DMS79 (cell line): ENCODE results near the gene ADARB1.

Source experiments
- DNase-seq: peaks from one replicate; lab custom pipeline; 2025; lab: John Stamatoyannopoulos, UW

The ADARB1 gene

GRCh38 chr21:45203983-45204382 is 129.6 kb downstream of the ADARB1 start:
- DNase-seq = no peak

- DNase-seq = no peak
Observed at GRCh38 chr21:45204395-45204794, 130.0 kb downstream of the ADARB1 start.

DNA sequence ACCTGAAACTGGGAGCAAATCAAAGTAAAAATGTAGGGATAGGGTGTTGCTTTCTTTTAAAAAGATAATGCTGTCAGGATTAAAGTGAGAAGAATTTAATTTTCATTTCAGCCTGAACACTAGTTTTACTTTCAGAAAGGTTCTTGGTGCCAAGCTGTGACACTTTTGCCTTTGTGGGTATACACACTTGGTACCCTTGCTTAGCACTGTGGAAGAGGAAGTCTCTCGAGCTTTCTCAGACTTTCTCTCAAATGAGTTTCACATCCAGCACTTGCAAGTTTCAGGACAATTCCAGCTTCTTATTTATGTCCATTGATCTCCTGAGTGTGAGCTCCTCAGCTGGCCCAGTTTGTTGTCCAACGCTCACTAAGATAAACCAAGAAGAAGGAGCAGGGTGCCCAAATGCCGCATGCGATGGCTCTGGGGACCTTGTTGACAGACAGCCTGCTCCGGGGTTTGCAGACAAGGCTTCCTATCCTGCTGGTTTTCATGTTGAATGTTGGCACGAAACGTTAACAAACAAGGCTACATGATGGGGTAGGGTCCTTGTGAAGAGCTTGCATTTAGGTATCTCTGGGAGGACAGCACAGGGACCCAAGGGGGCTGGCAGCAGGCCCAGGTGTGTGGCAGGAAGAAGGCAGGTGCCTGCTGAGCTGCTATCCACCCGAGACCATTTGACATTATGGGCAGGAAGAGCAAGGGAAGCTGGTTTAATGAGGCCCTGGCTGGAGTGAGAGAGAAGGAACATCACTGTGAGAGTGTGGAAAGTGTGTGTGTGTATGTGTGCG is 133.7 kb downstream of the ADARB1 start:
- no peak for DNase-seq

DNA sequence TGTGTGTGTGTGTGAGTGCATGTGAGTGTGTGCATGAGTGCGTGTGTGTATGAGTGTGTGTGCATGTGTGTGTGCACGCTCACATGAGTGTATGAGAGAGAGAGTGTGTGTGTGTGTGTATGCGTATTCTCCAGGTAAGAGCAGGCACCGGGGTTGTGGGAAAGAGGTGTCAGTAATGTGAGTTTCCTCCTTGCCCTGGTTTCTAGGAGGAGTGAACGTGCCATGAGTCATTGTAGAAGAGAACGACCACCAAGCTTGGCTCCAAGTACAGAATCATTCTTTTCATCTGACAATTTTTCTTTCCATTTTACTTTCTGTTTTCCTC is 134.2 kb downstream of the ADARB1 start:
- no peak for DNase-seq

- DNase-seq = no peak
Observed at GRCh38 chr21:45209046-45209445, 134.7 kb downstream of the ADARB1 start.

GRCh38 chr21:45209685-45210284 is 135.4 kb downstream of the ADARB1 start:
- DNase-seq = no peak

GRCh38 chr21:45210461-45210983 is 136.1 kb downstream of the ADARB1 start:
- DNase-seq = no peak

DNA sequence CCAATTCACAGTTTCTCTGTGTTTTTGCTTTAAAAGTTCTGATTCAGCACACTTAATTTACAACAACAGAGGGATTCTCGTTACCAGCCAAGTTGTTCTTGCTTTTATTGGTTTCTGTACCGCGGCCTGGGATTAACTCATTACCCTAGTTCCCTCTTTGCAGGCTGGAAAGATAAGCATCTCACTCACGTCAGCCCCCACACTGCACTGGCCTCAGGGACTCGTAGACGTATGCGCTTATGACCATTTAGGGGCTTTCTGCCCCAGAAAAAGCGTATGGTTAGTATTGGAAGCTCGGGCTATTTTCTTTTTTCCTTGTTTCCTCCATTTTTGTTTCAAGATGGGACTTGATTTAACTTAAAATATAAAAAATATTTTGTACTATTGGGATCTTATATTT is 137.3 kb downstream of the ADARB1 start:
- DNase-seq = no peak

GRCh38 chr21:45213392-45213791 is 139.0 kb downstream of the ADARB1 start:
- no peak for DNase-seq

DNA sequence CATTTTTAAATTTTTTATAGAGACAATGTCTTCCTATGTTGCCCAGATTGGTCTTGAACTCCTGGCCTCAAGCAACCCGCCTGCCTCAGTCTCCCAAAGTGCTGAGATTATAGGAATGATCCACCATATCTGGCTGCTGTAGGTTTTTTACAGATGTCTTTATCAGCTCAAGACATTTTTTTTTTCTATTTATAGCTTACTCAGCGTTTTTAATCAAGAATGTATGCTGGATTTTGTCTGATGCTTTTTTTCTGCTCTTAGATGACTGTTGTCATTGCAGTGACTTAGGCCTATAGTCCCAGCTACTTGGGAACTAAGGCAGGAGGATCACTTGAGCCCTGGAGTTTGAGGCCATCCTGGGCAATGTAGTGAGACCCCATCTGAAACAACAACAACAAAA is 140.8 kb downstream of the ADARB1 start:
- no peak for DNase-seq

- no peak for DNase-seq
Observed at GRCh38 chr21:45217010-45217409, 142.6 kb downstream of the ADARB1 start.

DNA sequence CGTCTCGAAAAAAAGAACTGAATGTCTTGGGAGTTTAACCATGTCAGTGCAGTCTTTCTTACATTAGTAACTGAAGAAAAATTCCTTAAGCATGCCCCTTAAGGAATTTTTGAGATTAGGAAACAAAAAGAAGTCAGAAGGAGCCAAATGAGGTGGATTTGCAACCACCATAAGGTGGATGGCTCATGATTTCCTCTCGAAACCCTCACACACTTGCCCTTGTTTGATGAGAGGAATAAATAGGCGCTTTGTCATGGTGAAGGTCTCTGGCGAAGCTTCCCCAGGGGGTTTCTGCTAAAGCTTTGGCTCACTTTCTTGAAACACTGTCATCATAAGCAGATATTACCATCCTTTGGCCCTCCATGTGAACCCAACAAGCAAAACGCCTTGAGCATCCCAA is 145.1 kb downstream of the ADARB1 start:
- DNase-seq = no peak

GRCh38 chr21:45220071-45220481 is 145.7 kb downstream of the ADARB1 start:
- DNase-seq = no peak

GRCh38 chr21:45220714-45221490 is 146.5 kb downstream of the ADARB1 start:
- DNase-seq = no peak

GRCh38 chr21:45222001-45222400 is 147.6 kb downstream of the ADARB1 start:
- no peak for DNase-seq

DNA sequence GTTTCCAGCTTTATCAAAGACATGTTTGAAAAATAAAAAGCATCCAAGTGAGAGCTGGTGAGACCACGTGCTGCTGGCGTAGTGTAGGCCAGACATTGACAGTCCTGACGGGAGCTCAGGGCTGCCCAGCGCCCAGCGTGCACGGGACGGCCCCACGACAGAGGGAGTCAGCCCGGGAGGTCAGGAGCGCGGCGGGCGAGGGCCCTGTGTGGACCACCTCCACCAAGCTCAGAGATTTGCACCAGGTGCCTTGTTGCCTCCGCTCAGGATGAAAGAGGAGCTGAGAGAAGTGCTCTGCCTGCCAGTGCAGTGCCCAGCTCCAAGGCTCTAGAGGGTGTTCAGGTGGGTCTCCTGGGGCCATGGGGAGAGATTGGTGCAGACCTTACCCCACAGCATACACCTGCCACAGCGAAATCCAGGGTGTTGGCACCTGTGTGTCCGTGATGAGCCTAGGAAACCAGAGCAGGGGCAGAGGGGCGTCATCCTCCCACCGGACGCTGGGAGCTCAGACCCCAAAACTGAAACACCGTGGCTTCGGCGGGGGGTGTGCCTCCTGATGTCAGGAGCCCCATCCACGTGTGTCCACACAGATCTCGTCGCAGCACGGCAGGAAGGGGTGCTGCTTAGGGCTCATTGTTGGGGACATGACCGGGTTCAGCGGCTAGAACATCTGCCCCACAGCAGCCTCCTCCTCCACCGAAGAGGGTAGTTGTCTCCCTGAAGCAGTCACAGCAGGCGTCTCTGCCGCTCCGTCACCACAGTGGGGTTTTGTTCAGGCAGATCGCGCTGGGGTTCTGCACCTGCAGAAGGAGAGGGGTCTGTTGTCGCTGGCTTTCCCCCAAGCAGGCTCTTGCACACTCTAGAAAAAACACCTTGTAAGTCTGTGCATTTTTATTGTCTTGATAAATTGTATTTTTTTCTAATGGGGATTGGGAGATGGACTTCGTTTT is 149.1 kb downstream of the ADARB1 start:
- no peak for DNase-seq

GRCh38 chr21:45224189-45224938 is 150.0 kb downstream of the ADARB1 start:
- DNase-seq = no peak

DNA sequence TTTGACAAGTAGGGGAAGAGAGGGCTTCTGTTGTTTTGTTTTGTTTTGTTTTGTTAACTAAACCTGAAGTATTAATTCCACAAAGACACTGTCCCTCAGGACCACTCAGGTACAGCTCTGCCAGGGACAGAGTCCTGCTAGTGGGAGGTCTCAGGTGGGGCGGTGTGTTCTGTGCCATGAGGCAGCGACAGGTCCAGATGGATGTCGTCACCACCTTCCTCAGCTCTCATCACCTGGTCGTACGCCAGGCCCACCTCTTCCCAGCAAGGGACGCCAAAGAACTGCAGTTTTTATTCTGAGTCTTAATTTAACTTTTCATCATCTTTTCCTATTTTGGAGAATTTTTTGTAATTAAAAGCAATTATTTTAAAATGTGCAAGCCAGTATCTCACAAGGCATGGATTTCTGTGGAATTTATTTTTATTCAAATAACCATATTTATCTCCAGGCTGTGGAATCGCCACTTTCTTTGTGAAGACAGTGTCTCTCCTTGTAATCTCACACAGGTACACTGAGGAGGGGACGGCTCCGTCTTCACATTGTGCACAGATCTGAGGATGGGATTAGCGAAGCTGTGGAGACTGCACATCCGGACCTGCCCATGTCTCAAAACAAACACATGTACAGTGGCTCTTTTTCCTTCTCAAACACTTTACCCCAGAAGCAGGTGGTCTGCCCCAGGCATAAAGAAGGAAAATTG is 150.8 kb downstream of the ADARB1 start:
- no peak for DNase-seq

GRCh38 chr21:45225741-45226327 is 151.5 kb downstream of the ADARB1 start:
- no peak for DNase-seq
